HS-27A (cell line): Measurements from ENCODE around the gene FOXN1.
"Not testable (repeated sequence)": the region's sequence is repeated elsewhere in the genome, so short reads cannot be mapped to it uniquely, and the experiment has no call there.

Experiments used
- DNase-seq: peaks from one replicate; pipeline ENCODE4 v3.0.0-alpha.2; 2012; ENCODE audit warnings: low read depth, missing footprints

The FOXN1 gene

GRCh38 chr17:28505986-28506665 is at the start of gene FOXN1:
FOXN1 (plus strand) TSS chr17:28506348; CDS start chr17:28523970, 17,622 bp downstream.
- DNase-seq: no peak

- DNase-seq: no peak
Observed at GRCh38 chr17:28457890-28458289, 48.3 kb upstream of the FOXN1 start.

- not testable (repeated sequence) for DNase-seq
Observed at GRCh38 chr17:28458881-28459280, 47.3 kb upstream of the FOXN1 start.

GRCh38 chr17:28460901-28461300 is 45.2 kb upstream of the FOXN1 start:
- DNase-seq: no peak

GRCh38 chr17:28466001-28466400 is 40.1 kb upstream of the FOXN1 start:
- no peak for DNase-seq

GRCh38 chr17:28466521-28467048 is 39.6 kb upstream of the FOXN1 start:
- DNase-seq: no peak

- no peak for DNase-seq
Observed at GRCh38 chr17:28467456-28468025, 38.6 kb upstream of the FOXN1 start.

GRCh38 chr17:28468033-28468735 is 38.0 kb upstream of the FOXN1 start:
- DNase-seq: not testable (repeated sequence)

- DNase-seq: no peak
Observed at GRCh38 chr17:28468781-28469180, 37.4 kb upstream of the FOXN1 start.

- no peak for DNase-seq
Observed at GRCh38 chr17:28469376-28469775, 36.8 kb upstream of the FOXN1 start.

- no peak for DNase-seq
Observed at GRCh38 chr17:28470266-28470913, 35.8 kb upstream of the FOXN1 start.

- no peak for DNase-seq
Observed at GRCh38 chr17:28470914-28471366, 35.2 kb upstream of the FOXN1 start.

- DNase-seq: no peak
Observed at GRCh38 chr17:28471531-28472342, 34.4 kb upstream of the FOXN1 start.

- DNase-seq: no peak
Observed at GRCh38 chr17:28472871-28473497, 33.2 kb upstream of the FOXN1 start.

GRCh38 chr17:28473542-28473941 is 32.6 kb upstream of the FOXN1 start, which contains the start of gene SLC13A2:
SLC13A2 (plus strand) TSS chr17:28473644; CDS start chr17:28473713, 69 bp downstream.
- DNase-seq: no peak

- DNase-seq: no peak
Observed at GRCh38 chr17:28474111-28474531, 32.0 kb upstream of the FOXN1 start.

- no peak for DNase-seq
Observed at GRCh38 chr17:28475151-28475900, 30.8 kb upstream of the FOXN1 start.

GRCh38 chr17:28476076-28476865 is 29.9 kb upstream of the FOXN1 start:
- no peak for DNase-seq

- DNase-seq: no peak
Observed at GRCh38 chr17:28477928-28478327, 28.2 kb upstream of the FOXN1 start.
